Calu3 (cell line): ENCODE data around the gene USF2. TPM values are rescaled to one million over a fixed set of nuclear protein-coding genes. Genes with fewer than 3 reads are reported as not detected.

ENCODE experiments used
- BruUV-seq: library from RNA; stranded (reverse); fragments of 400-500 nt; replicated peaks from 2 replicates; lab custom pipeline; 2021; lab: Mats Ljungman, UMichigan
- CTCF ChIA-PET: fragments of 300-600 bp; sonication (Branson Sonifier 250); formaldehyde crosslinking; loops from one replicate; lab custom pipeline; 2022; ENCODE audit warnings: antibody characterized with exemption; lab: Charles Lee
- DNase-seq: peaks from one replicate; pipeline ENCODE4 v3.0.0; 2022
- H3K27ac Mint-ChIP-seq: one replicate; pipeline ENCODE4 v1.8.0; 2022; ENCODE audit warnings: mixed read lengths; ENCODE audit not compliant: unreplicated experiment
- H3K27me3 Mint-ChIP-seq: one replicate; pipeline ENCODE4 v1.8.0; 2022; ENCODE audit warnings: mixed read lengths; ENCODE audit not compliant: unreplicated experiment
- H3K36me3 Mint-ChIP-seq: one replicate; pipeline ENCODE4 v1.8.0; 2022; ENCODE audit warnings: mild to moderate bottlenecking, moderate library complexity, mixed read lengths; ENCODE audit not compliant: insufficient read depth, unreplicated experiment
- H3K4me1 Mint-ChIP-seq: one replicate; pipeline ENCODE4 v1.8.0; 2022; ENCODE audit warnings: mild to moderate bottlenecking, low read depth, mixed read lengths; ENCODE audit not compliant: unreplicated experiment
- H3K4me3 Mint-ChIP-seq: one replicate; pipeline ENCODE4 v1.8.0; 2022; ENCODE audit warnings: mild to moderate bottlenecking, low read depth, moderate library complexity, mixed read lengths; ENCODE audit not compliant: unreplicated experiment
- H3K9me3 Mint-ChIP-seq: one replicate; pipeline ENCODE4 v1.8.0; 2022; ENCODE audit warnings: low read depth, mixed read lengths; ENCODE audit not compliant: unreplicated experiment
- intact Hi-C: fragments of 100-400 bp; cut with micrococcal nuclease; formaldehyde crosslinking; loops from one replicate; pipeline ENCODE4 v1.10.0; 2022; ENCODE audit not compliant: unreplicated experiment
- total RNA-seq: library from RNA; stranded (reverse); gene quantifications from 2 replicates; pipeline ENCODE4 v1.2.3, GENCODE V29; 2022
- TF ChIP-seq, protein P1 (sequence below): fragments of 200-600 bp; IDR thresholded peaks from one replicate; pipeline ENCODE4 v1.8.0; 2022; ENCODE audit warnings: antibody characterized with exemption; ENCODE audit not compliant: unreplicated experiment

The USF2 gene
- total RNA-seq, 1 experiment from 2014 or later, result 127 TPM

DNA sequence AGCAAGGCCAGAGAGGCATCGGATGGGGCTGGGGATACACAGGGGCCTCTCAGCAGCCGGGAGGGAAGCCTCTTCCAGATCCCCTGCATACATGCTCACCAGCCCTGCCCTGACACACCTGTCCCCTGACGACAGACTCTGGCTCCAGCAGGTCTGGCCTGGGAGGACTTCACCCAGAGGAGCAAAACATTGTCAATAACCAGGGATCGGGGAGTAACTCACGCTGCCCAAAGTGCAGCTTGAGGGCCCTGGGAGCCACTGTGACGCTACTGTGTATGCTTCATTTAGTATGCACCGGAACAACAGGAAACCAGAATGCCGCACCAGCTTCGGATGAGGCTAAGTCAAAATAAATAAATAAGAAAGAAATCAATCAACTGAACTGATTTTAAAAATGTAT is 47.8 kb downstream of the USF2 start:
- no peaks in the 10 kb centered on the region for H3K27me3 Mint-ChIP-seq
- no peaks in the 10 kb centered on the region for H3K9me3 Mint-ChIP-seq
- intact Hi-C loops, result no loop called here
- H3K4me3 Mint-ChIP-seq, result no peak overlapping the region
- H3K36me3 Mint-ChIP-seq, result peaks cover 14% of the 10 kb centered on the region
- TF ChIP-seq, protein P1, sequence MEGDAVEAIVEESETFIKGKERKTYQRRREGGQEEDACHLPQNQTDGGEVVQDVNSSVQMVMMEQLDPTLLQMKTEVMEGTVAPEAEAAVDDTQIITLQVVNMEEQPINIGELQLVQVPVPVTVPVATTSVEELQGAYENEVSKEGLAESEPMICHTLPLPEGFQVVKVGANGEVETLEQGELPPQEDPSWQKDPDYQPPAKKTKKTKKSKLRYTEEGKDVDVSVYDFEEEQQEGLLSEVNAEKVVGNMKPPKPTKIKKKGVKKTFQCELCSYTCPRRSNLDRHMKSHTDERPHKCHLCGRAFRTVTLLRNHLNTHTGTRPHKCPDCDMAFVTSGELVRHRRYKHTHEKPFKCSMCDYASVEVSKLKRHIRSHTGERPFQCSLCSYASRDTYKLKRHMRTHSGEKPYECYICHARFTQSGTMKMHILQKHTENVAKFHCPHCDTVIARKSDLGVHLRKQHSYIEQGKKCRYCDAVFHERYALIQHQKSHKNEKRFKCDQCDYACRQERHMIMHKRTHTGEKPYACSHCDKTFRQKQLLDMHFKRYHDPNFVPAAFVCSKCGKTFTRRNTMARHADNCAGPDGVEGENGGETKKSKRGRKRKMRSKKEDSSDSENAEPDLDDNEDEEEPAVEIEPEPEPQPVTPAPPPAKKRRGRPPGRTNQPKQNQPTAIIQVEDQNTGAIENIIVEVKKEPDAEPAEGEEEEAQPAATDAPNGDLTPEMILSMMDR, result no peak
- CTCF ChIA-PET, result interaction anchor here (0.6 to 1.2 kb wide), 2 partner anchors 10 to 358 kb away, joined by 3 to 4 read pairs; no protein-coding TSS in a partner anchor
- no TSS peak for BruUV-seq
- no peak overlapping the region for H3K27ac Mint-ChIP-seq
- no peak for DNase-seq
- peaks cover 48% of the 10 kb centered on the region for H3K4me1 Mint-ChIP-seq

GRCh38 chr19:35317464-35318043 is 48.8 kb downstream of the USF2 start:
- H3K4me1 Mint-ChIP-seq, result peaks cover 38% of the 10 kb centered on the region
- CTCF ChIA-PET, result interaction anchor here (0.7 kb wide), 1 partner anchor 1184 kb away, joined by 7 read pairs; no protein-coding TSS in a partner anchor
- TF ChIP-seq, protein P1, result no peak
- no peak for DNase-seq
- H3K9me3 Mint-ChIP-seq, result peaks cover 2% of the 10 kb centered on the region
- BruUV-seq, result no TSS peak
- no peak overlapping the region for H3K4me3 Mint-ChIP-seq
- peak overlapping the region; percentile 97 for H3K27ac Mint-ChIP-seq
- no peaks in the 10 kb centered on the region for H3K27me3 Mint-ChIP-seq
- intact Hi-C loops, result no loop called here
- H3K36me3 Mint-ChIP-seq, result peaks cover 14% of the 10 kb centered on the region

DNA sequence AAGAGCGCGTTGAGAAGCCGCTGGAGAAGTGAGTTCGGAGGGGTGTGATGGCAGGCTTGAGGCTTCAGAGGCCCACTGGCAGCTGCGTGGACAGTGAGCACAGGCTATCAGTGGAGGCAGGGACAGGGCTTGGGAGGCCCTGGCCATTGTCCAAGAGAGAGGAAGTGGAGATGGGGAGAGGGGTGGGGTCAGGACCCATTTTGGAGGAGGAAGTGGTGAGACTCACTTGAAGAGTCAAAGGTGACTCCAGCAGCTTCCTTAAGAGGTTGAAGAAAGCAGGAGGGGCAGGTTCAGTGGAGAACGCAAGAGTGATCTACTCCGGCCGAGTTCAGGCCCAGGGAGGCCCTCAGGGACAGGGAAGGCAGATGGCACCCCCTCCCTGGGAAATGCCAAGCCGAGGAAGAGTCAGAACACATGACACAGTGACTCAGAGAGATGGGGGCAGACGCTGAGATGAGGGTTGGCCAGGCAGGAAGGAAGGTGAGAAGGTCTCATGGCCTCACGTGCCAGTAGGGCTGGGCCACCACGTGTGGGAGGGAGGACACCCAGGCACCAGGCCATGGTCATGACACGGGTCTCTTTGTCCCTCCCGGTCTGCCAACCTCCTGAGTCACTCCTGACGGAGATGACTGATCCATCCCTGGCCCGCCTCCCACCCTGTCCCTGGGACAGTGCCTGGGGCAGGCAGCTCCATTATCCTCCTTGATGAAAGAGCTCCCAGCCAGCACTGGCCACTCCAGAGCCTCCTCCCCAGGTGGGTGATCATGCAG is 50.1 kb downstream of the USF2 start:
- peaks cover 2% of the 10 kb centered on the region for H3K9me3 Mint-ChIP-seq
- intact Hi-C loops, result no loop called here
- CTCF ChIA-PET, result interaction anchor here (0.7 to 1.2 kb wide), 3 partner anchors 9 to 176 kb away, joined by 4 to 5 read pairs (median 4); no protein-coding TSS in a partner anchor
- H3K4me1 Mint-ChIP-seq, result peaks cover 25% of the 10 kb centered on the region
- H3K4me3 Mint-ChIP-seq, result peak overlapping the region; percentile 34
- H3K27me3 Mint-ChIP-seq, result no peaks in the 10 kb centered on the region
- H3K36me3 Mint-ChIP-seq, result peaks cover 14% of the 10 kb centered on the region
- BruUV-seq, result TSS peak; percentile 91
- TF ChIP-seq, protein P1, result no peak
- peak; percentile 91 for DNase-seq
- peak overlapping the region; percentile 97 for H3K27ac Mint-ChIP-seq

DNA sequence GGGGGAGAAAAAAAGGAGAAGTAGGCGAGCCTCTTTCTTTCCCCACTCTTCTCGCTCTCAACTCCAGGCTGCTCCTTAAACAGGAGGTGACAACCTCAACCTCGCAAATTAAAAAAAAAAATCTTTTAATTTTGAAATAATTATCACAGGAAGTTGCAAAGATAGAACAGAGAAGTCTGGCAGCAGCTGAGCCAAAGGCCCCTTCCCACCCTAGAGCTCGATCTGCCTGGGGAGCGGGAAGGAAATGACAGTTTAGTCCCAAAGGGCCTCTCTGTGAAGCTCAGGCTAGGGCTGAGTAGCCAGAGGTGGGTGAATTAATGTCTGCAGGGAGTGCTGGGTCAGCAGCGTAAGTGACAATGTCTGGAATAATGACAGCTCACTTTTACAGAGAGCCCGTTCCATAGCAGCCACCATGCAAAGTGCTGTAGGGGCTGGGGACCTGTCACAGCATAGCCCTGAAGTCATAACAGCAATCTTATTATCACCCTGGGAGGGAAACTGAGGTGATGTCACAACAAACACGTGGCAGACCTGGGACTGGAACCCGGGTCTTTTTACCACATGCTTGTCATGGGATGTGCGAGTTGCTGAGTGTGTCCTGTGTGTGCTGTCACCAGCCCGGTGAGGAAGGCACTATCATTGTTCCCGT is 51.4 kb downstream of the USF2 start:
- Mint-ChIP-seq H3K4me3 (no peak overlapping the region), H3K27ac (no peak overlapping the region), H3K9me3 (peaks cover 2% of the 10 kb centered on the region), H3K4me1 (peaks cover 34% of the 10 kb centered on the region), H3K27me3 (no peaks in the 10 kb centered on the region), H3K36me3 (peaks cover 14% of the 10 kb centered on the region)
- BruUV-seq, result no TSS peak
- no peak for DNase-seq
- CTCF ChIA-PET, result interaction anchor here (0.5 to 1.2 kb wide), 4 partner anchors 7 to 175 kb away, joined by 3 to 5 read pairs (median 4); no protein-coding TSS in a partner anchor
- intact Hi-C loops, result no loop called here
- TF ChIP-seq, protein P1, result no peak
